Cardiac fibroblast (primary cell): Measurements from ENCODE around the gene CCSAP.

Experiments
- DNase-seq, 2 donors: peaks; one replicate each; pipeline versions ENCODE4 v3.0.0 to v3.0.0-alpha.2; 2010; ENCODE audit warnings: low read depth in 2 of 2
- H3K4me3 ChIP-seq, 2 donors: replicated peaks in 1 of 2; 1 replicate in 1 of 2; 2 replicates in 1 of 2; pipeline ENCODE4 v1.5.1; 2011; ENCODE audit warnings: low read depth in 2 of 2, low read length in 2 of 2, mild to moderate bottlenecking in 2 of 2, moderate library complexity in 1 of 2
- CTCF ChIP-seq: IDR thresholded peaks from one replicate; pipeline ENCODE4 v1.5.1; 2011; ENCODE audit warnings: low read depth, mild to moderate bottlenecking, low read length, inconsistent platforms

Gene CCSAP

GRCh38 chr1:229318056-229318455, 24.8 kb downstream of the CCSAP start:
- no peak overlapping the region for H3K4me3 ChIP-seq
- TF ChIP-seq CTCF, result no peak
- peak in 1 of 2 donors; percentile 23 for DNase-seq

GRCh38 chr1:229316166-229316565, 26.7 kb downstream of the CCSAP start:
- no peak for TF ChIP-seq CTCF

GRCh38 chr1:229310833-229311232, 32.0 kb downstream of the CCSAP start:
- DNase-seq, result no peak
- no peak overlapping the region for H3K4me3 ChIP-seq
- TF ChIP-seq CTCF, result no peak

More at GRCh38 chr1:229316166-229316565, 26.7 kb downstream of the CCSAP start:
- H3K4me3 ChIP-seq, result no peak overlapping the region
- no peak for DNase-seq

GRCh38 chr1:229309684-229310083, 33.2 kb downstream of the CCSAP start:
- no peak for TF ChIP-seq CTCF

GRCh38 chr1:229309074-229309473, 33.8 kb downstream of the CCSAP start:
- no peak for DNase-seq
- no peak overlapping the region for H3K4me3 ChIP-seq
- TF ChIP-seq CTCF, result no peak

More at GRCh38 chr1:229309684-229310083, 33.2 kb downstream of the CCSAP start:
- no peak for DNase-seq
- H3K4me3 ChIP-seq, result no peak overlapping the region

GRCh38 chr1:229305392-229305791, 37.5 kb downstream of the CCSAP start:
- no peak overlapping the region for H3K4me3 ChIP-seq
- TF ChIP-seq CTCF, result no peak
- no peak for DNase-seq

- DNase-seq, result no peak
- H3K4me3 ChIP-seq, result no peak overlapping the region
- TF ChIP-seq CTCF, result no peak
Measured at GRCh38 chr1:229303855-229304254, 39.0 kb downstream of the CCSAP start.
